ENCODE measurements around the gene UNC79.
"Not testable (repeated sequence)": the region's sequence is repeated elsewhere in the genome, so short reads cannot be mapped to it uniquely, and the experiment has no call there.

Gene UNC79

DNA sequence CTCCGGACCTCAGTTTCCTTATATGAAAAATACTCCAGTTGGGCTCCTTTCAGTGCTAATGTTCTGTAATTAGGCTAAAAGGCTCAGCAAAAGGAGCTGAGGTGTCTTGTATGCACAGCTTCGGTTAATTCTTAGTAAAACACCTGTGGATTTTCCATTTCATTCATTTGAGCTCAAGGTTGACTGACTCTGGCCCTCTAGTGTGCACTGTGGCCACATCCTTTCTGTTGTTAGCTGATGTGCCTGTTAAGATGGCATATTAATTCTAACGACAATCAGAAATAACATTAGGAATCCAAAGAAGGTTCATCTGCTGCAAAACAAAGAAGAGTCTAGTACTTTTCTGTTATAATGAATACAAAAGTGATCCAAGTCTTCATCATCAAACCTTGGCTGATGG, 45.6 kb downstream of the UNC79 start:
- Mint-ChIP-seq H3K9me3 (no peaks in the 10 kb centered on the region), H3K4me1 (no peaks in the 10 kb centered on the region), H3K27me3 (ENCODE audit: low read depth, poor library complexity) (peaks cover 2% of the 10 kb centered on the region), H3K36me3 (ENCODE audit: low read depth) (no peaks in the 10 kb centered on the region), H3K4me3 (no peak overlapping the region), H3K27ac (no peak overlapping the region)
- no peak for DNase-seq
- TF ChIP-seq, protein P1, sequence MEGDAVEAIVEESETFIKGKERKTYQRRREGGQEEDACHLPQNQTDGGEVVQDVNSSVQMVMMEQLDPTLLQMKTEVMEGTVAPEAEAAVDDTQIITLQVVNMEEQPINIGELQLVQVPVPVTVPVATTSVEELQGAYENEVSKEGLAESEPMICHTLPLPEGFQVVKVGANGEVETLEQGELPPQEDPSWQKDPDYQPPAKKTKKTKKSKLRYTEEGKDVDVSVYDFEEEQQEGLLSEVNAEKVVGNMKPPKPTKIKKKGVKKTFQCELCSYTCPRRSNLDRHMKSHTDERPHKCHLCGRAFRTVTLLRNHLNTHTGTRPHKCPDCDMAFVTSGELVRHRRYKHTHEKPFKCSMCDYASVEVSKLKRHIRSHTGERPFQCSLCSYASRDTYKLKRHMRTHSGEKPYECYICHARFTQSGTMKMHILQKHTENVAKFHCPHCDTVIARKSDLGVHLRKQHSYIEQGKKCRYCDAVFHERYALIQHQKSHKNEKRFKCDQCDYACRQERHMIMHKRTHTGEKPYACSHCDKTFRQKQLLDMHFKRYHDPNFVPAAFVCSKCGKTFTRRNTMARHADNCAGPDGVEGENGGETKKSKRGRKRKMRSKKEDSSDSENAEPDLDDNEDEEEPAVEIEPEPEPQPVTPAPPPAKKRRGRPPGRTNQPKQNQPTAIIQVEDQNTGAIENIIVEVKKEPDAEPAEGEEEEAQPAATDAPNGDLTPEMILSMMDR (IDR thresholded peaks at IDR 0.05): no peak

DNA sequence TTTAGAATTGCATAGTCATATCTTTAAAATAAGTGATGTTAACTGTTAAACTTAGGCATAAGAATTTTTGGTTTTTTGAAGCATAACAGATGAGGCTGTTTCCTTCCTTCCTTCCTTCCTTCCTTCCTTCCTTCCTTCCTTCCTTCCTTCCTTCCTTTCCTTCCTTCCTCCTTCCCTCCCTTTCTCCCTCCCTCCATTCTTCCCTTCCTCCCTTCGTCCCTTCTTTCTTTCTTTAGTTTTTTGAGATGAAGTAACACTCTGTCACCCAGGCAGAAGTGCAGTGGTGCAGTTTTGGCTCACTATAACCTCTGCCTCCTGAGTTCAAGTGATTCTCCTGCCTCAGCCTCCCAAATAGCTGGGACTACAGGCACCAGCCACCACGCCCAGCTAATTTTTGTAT, 48.3 kb downstream of the UNC79 start:
- H3K4me3 Mint-ChIP-seq; H3K4me1 Mint-ChIP-seq; H3K9me3 Mint-ChIP-seq; DNase-seq; H3K36me3 Mint-ChIP-seq (ENCODE audit: low read depth); H3K27ac Mint-ChIP-seq; H3K27me3 Mint-ChIP-seq (ENCODE audit: low read depth, poor library complexity): not testable (repeated sequence)

DNA sequence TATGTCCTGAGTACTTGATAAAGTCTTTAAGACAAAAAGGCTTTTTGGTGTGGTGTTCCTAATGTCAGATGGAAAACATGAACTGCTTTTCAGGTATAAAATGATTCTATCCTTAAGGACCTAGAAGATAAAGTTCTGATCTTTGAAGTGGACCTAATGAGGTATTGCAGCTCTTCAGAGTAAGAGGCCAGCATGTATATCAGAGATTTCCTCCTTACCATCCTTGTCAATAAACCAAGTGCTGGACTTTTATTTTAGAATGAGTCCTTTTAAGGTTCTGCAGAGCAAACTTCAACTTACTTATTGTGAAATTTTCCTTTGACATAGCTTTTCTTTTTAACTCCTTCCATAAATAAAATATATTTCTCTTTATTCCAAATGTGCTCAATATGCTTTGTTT, 50.1 kb downstream of the UNC79 start:
- Mint-ChIP-seq H3K36me3 (ENCODE audit: low read depth) (no peaks in the 10 kb centered on the region), H3K9me3 (no peaks in the 10 kb centered on the region), H3K4me3 (no peak overlapping the region), H3K4me1 (no peaks in the 10 kb centered on the region), H3K27ac (no peak overlapping the region), H3K27me3 (ENCODE audit: low read depth, poor library complexity) (no peaks in the 10 kb centered on the region)
- no peak for DNase-seq
- TF ChIP-seq, protein P1 (IDR thresholded peaks at IDR 0.05): no peak

DNA sequence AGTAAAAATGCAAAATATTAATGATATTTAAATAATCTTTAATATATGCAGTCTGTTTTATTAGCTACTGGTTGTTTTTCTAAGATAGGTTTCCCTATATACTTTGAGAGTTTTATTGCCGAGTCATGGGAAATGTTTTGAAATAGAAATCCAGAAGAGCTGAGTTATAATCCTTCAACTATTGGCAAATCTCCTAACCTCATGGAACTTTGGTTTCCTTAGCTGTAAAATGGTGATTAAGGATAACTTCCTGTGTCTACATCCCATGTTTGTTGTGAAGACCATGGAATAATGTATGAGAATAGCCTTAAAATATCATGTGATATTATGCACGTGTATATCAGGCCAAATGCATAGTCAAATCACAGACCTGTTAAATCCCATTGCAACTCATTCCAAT, 51.0 kb downstream of the UNC79 start:
- Mint-ChIP-seq H3K4me1 (no peaks in the 10 kb centered on the region), H3K27me3 (ENCODE audit: low read depth, poor library complexity) (no peaks in the 10 kb centered on the region), H3K9me3 (no peaks in the 10 kb centered on the region), H3K27ac (no peak overlapping the region), H3K36me3 (ENCODE audit: low read depth) (no peaks in the 10 kb centered on the region), H3K4me3 (no peak overlapping the region)
- TF ChIP-seq, protein P1 (IDR thresholded peaks at IDR 0.05): no peak
- DNase-seq: no peak

DNA sequence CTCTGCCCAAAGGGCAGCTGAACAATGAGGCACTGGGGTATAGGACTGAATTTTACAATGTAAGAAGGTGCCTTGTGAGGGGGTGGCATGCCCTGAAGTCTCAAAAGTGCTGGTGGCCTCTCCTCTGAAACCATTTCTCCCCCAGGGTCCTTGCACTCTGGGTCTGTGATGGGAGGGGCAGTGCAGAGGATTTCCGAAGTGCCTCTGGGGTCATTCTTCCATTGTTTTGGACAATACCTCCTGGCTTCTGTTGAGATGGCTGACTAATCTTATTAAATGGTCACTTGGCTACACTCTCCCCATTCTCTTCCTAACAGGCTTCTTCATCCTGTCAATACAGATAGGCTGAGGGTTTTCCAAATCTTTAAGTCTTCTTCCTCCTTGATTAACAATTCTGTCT, 59.3 kb downstream of the UNC79 start:
- Mint-ChIP-seq H3K36me3 (ENCODE audit: low read depth) (no peaks in the 10 kb centered on the region), H3K27me3 (ENCODE audit: low read depth, poor library complexity) (no peaks in the 10 kb centered on the region), H3K27ac (no peak overlapping the region), H3K9me3 (peaks cover 4% of the 10 kb centered on the region), H3K4me3 (no peak overlapping the region), H3K4me1 (peaks cover 17% of the 10 kb centered on the region)
- TF ChIP-seq, protein P1 (IDR thresholded peaks at IDR 0.05): no peak
- no peak for DNase-seq

DNA sequence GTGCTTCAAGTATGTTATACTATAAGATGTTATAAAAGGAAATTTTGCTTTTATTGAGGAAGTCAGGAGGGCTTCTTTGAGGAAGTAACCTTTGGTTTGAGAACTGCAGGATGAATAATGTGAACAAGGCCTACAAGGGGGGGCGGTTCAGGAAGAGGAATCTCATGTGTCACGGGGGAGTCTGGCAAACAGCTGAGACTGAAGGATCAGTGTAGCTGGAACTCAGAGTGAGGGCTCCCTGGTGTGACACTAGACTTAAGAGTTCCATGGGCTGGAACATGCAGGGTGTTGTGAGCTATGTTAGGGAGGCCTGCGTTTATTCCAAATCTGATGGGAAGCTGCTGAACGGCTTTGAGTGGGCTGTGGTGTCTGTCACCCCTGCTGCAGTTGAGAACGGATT, 62.3 kb downstream of the UNC79 start:
- H3K4me1 Mint-ChIP-seq: peaks cover 17% of the 10 kb centered on the region
- no peak overlapping the region for H3K4me3 Mint-ChIP-seq
- TF ChIP-seq, protein P1 (IDR thresholded peaks at IDR 0.05): no peak
- DNase-seq: no peak
- peak overlapping the region; percentile 7 for H3K27ac Mint-ChIP-seq
- H3K27me3 Mint-ChIP-seq (ENCODE audit: low read depth, poor library complexity): no peaks in the 10 kb centered on the region
- H3K36me3 Mint-ChIP-seq (ENCODE audit: low read depth): no peaks in the 10 kb centered on the region
- H3K9me3 Mint-ChIP-seq: peaks cover 4% of the 10 kb centered on the region

DNA sequence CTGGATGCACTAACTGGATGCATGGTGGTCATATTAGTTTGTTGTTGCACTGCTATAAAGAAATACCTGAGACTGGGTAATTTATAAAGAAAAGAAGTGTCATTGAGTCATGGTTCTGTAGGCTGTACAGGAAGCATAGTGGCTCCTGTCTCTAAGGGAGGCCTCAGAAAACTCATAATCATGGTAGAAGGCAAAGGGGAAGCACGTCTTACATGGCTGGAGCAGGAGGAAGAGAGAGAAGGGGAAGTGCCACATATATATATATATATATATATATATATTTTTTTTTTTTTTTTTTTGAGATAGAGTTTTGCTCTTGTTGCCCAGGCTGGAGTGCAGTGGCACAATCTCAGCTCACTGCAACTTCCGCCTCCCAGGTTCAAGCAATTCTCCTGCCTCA, 62.9 kb downstream of the UNC79 start:
- not testable (repeated sequence) for H3K9me3 Mint-ChIP-seq; H3K36me3 Mint-ChIP-seq (ENCODE audit: low read depth); DNase-seq; H3K27me3 Mint-ChIP-seq (ENCODE audit: low read depth, poor library complexity); H3K27ac Mint-ChIP-seq; H3K4me3 Mint-ChIP-seq
- peaks cover 17% of the 10 kb centered on the region for H3K4me1 Mint-ChIP-seq
